GM18526 (cell line): ENCODE results near the gene COPRS.

Experiments
- POLR2A ChIP-seq: IDR thresholded peaks from 3 replicates; pipeline ENCODE4 v1.6.1; 2011; ENCODE audit not compliant: insufficient read length; ENCODE audit errors: extremely low read depth

The COPRS gene

DNA sequence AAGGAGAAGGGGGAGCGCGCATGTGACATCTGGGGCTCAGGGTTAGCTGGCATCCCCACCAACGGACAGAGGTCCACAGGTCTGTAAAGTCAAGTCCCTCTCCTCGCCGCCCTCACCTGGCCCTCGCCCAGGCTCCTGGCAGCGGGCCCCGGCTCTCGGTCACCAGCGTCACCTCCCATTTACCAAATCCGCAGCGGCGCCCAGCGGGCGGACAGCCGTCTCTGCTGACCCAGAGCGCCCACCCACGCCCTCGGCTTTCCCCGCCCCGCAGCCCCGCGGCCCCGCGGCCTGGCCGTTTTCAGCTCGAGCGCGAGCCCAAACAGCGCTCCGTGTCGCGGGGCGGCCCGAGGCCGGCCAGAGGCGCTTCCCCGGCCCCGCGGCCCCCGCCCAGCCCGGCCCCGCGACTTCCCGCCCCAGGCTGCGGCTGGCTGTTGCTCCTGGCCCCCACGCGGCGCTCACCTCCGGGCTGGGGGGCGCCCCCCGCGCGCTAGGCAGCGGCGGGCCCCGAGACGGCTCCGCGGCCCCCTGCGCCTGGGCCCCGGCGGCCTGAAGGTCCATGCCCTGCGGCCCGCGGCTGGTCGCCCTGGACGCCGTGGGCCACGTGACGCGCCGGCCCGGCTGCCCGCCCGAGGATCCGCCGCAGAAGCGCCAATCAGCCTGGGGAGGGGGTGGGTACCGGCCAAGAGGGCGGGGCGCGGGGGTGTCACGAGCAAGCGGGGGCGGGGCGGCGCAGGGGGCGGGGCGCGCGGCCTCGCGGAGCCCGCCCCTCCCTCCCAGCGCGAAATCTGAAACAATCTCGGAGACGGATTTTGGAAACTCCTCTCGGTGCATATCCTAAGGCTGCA lies at the start of gene COPRS:
COPRS (minus strand) TSS at position 603 of the 845 bp plus-strand sequence; CDS start at position 558, 45 bp downstream.
- TF ChIP-seq POLR2A = peak; percentile 36

GRCh38 chr17:31908386-31908785 lies 49.3 kb upstream of the COPRS start:
- TF ChIP-seq POLR2A = no peak

GRCh38 chr17:31907342-31907962 lies 48.4 kb upstream of the COPRS start:
- TF ChIP-seq POLR2A = no peak

GRCh38 chr17:31903401-31903800 lies 44.4 kb upstream of the COPRS start:
- TF ChIP-seq POLR2A = no peak

DNA sequence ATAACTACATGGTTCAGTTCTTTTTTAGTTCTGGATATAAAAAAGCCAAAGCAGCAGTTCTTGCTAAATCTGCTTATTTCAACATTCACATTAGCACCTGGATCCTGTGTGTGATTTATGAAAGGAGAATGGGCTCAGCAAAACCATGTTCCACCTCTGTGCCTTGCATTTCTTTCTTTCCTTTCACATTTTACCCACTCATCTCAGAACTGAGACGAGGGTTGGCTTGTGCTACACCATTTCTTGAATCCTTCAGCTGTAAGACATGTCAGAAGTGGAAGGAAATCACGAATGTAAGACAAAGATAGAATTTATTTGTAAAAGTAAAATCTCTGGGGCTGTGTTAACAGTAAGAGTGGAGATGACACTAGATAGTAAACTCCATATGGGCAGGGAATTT lies 43.6 kb upstream of the COPRS start:
- TF ChIP-seq POLR2A = no peak

- no peak for TF ChIP-seq POLR2A
Measured at GRCh38 chr17:31900877-31901276, 41.8 kb upstream of the COPRS start.

- TF ChIP-seq POLR2A = no peak
Measured at GRCh38 chr17:31888124-31888523, 29.1 kb upstream of the COPRS start.

GRCh38 chr17:31882571-31882970 lies 23.5 kb upstream of the COPRS start:
- TF ChIP-seq POLR2A = no peak

- TF ChIP-seq POLR2A = no peak
Measured at GRCh38 chr17:31880311-31880710, 21.3 kb upstream of the COPRS start.

DNA sequence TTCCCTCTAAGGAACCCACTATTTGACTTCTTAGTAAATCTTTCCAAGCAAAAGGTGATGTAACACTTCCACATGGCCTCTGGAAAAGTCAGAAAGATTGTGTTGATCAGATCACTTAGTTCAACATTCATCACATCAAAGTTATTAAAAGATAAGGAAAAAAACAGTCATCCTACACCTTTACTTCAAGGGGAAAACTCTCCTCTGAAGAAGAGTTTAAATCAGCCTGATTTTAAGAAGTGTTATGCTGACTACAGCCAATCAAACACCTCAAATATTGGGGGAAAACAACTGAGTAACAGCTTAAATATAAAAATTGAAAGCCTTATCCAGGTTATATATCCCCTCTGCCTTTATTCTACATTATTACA lies 19.6 kb upstream of the COPRS start:
- no peak for TF ChIP-seq POLR2A

GRCh38 chr17:31877911-31878702 lies 19.1 kb upstream of the COPRS start:
- no peak for TF ChIP-seq POLR2A

DNA sequence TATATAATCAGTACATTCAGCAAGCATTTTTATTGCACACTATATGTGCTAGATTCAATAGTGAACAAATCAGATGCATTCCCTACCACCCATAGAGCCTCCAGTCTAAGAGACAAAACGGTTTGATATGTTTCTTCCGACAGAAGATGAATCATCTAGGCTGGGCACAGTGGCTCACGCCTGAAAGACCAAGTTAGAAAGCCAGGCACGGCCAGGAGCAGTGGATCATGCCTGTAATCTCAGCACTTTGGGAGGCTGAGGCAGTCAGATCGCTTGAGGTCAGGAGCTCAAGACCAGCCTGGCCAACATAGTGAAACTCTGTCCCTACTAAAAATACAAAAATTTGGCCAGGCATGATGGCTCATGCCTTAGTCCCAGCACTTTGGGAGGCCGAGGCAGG lies 18.3 kb upstream of the COPRS start:
- no peak for TF ChIP-seq POLR2A

DNA sequence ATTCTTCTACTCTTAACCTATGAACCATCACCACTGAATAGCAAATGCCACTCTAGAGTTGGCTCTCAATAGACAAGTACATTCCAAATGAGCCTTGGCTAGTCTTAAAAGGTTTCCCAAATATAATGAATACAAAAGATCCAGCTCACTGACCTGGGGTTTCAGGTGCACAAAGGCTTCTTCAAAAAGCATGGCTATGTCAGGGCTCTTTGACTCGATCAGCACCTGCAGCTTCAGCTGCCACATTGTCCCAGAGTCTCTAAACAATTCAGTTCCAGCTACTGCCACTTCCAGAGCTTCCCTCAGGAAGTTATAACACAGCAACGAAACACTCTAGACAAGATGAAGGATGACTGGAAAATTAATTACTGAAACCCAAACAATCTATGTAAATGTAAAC lies 16.0 kb upstream of the COPRS start:
- TF ChIP-seq POLR2A = no peak

- no peak for TF ChIP-seq POLR2A
Measured at GRCh38 chr17:31869797-31870568, 10.9 kb upstream of the COPRS start.

- no peak for TF ChIP-seq POLR2A
Measured at GRCh38 chr17:31869031-31869430, 10.0 kb upstream of the COPRS start.
